T follicular helper cell (primary cell): ENCODE data around the gene FA2H.
"Not testable (repeated sequence)": the region's sequence is repeated elsewhere in the genome, so short reads cannot be mapped to it uniquely, and the experiment has no call there.

ENCODE experiments used
- DNase-seq: peaks from one replicate; pipeline ENCODE4 v3.0.0-alpha.2; 2020; ENCODE audit warnings: low read depth
- total RNA-seq, 2 experiments: gene quantifications; one replicate each; lab custom pipeline; 2026; lab: John Stamatoyannopoulos, UW

The FA2H gene
- 0.04 to 0.36 reads per million in 2 experiments for total RNA-seq

- peak; percentile 61 for DNase-seq
These were observed at the start of gene FA2H for GRCh38 chr16:74774223-74775139. FA2H (minus strand) TSS chr16:74774820; CDS start chr16:74774755, 65 bp downstream.

GRCh38 chr16:74817851-74818250 is 43.2 kb upstream of the FA2H start:
- DNase-seq: no peak

GRCh38 chr16:74813109-74813641 is 38.6 kb upstream of the FA2H start:
- peak; percentile 37 for DNase-seq

GRCh38 chr16:74811911-74812310 is 37.3 kb upstream of the FA2H start:
- DNase-seq: no peak

GRCh38 chr16:74811216-74811615 is 36.6 kb upstream of the FA2H start:
- DNase-seq: not testable (repeated sequence)

GRCh38 chr16:74807052-74807646 is 32.5 kb upstream of the FA2H start:
- DNase-seq: no peak

- no peak for DNase-seq
These were observed 25.7 kb upstream of the FA2H start for GRCh38 chr16:74800216-74800871.

GRCh38 chr16:74797414-74797813 is 22.8 kb upstream of the FA2H start:
- no peak for DNase-seq

GRCh38 chr16:74795104-74795503 is 20.5 kb upstream of the FA2H start:
- no peak for DNase-seq

GRCh38 chr16:74794668-74795067 is 20.0 kb upstream of the FA2H start:
- DNase-seq: no peak

- no peak for DNase-seq
These were observed 19.0 kb upstream of the FA2H start for GRCh38 chr16:74793571-74793970.

GRCh38 chr16:74792225-74792624 is 17.6 kb upstream of the FA2H start:
- DNase-seq: no peak

- DNase-seq: not testable (repeated sequence)
These were observed 17.1 kb upstream of the FA2H start for GRCh38 chr16:74791749-74792148.

- DNase-seq: no peak
These were observed 13.5 kb upstream of the FA2H start for GRCh38 chr16:74788108-74788507.

GRCh38 chr16:74785031-74785430 is 10.4 kb upstream of the FA2H start:
- DNase-seq: no peak

GRCh38 chr16:74778646-74779045 is 4.0 kb upstream of the FA2H start:
- DNase-seq: no peak

- DNase-seq: no peak
These were observed 2.3 kb upstream of the FA2H start for GRCh38 chr16:74776926-74777325.

GRCh38 chr16:74775255-74775654 is 635 bp upstream of the FA2H start:
- DNase-seq: no peak

GRCh38 chr16:74773446-74774222 is 986 bp downstream of the FA2H start:
- no peak for DNase-seq

GRCh38 chr16:74771656-74772315 is 2.8 kb downstream of the FA2H start:
- DNase-seq: no peak
